ENCODE data around the gene LRP8. TPM values are rescaled to one million over a fixed set of nuclear protein-coding genes. Genes with fewer than 3 reads are reported as not detected.
A peak's percentile ranks its signal among the peaks of the same experiment; 100 is the strongest.

The LRP8 gene
- total and polyA plus RNA-seq, 2 experiments from 2014 or later, result 27.8 to 71.1 TPM

DNA sequence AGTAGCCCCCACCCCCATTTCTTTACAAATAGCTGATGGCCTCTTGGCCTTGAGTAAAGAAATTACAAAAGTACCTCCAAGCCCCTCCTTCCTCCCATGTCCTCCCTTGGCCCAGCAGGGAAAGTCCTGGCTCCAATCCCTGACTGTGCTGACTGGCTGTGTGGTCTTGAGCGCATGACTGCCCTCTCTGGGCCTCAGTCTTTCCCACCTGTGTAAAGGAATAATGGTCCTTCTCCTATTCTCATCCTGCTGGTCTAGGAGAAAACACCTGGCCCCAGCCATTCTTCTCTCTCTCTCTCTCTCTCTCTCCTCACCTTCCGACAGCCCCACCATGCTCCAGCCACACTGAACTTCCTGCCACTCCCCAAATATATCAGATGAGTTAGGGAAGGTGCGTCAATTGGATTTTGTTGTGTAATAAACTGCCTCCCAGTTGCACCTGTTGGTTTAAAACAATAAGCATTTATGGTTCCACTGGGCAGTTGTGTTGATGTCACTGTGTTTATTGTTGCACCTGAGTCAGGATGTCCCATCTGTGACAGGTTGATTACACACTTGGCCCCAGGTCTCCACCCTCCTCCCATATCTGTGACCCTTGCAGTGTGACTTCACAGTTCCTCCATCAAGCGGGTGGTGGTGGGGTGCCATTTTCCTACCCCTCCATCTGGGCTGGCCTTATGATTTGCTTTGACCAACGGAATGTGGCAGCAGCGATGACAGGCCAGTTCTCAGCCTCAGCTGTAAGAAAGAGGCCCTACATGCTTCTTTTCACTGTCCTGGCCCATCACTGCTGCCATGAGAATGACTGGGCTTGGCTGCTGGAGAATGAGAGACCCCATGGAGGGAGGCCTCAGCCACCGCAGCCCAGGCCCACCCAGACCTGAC lies 22.3 kb upstream of the LRP8 start:
- Histone ChIP-seq H2AFZ (no peak overlapping the region), H3K27ac (ENCODE audit: low read depth) (no peak overlapping the region), H4K20me1 (replicated peaks; ENCODE audit: insufficient read depth) (no peaks in the 10 kb centered on the region), H3K79me2 (replicated peaks; ENCODE audit: insufficient read depth) (no peaks in the 10 kb centered on the region), H3K4me1 (ENCODE audit: insufficient read depth) (peaks cover 9% of the 10 kb centered on the region; the same call in 1 of the 2 replicates), H3K9me2 (ENCODE audit: insufficient read depth) (no peaks in the 10 kb centered on the region), H3K4me3 (no peak overlapping the region), H3K27me3 (ENCODE audit: insufficient read depth) (no peaks in the 10 kb centered on the region), H3K36me3 (ENCODE audit: insufficient read depth) (no peaks in the 10 kb centered on the region), H3K4me2 (no peak overlapping the region), H3F3A (replicated peaks; ENCODE audit: low read depth) (0 out of 2 replicates have a peak, but pooled peaks cover 2% of the 10 kb centered on the region)
- TF ChIP-seq EZH2 (IDR thresholded peaks at IDR 0.05; ENCODE audit: low read depth, unreplicated experiment), result no peak
- TF ChIP-seq CREB1 (CRISPR knock-in tag; IDR thresholded peaks at IDR 0.05; ENCODE audit: low read depth), result no peak
- TF ChIP-seq, protein P1, sequence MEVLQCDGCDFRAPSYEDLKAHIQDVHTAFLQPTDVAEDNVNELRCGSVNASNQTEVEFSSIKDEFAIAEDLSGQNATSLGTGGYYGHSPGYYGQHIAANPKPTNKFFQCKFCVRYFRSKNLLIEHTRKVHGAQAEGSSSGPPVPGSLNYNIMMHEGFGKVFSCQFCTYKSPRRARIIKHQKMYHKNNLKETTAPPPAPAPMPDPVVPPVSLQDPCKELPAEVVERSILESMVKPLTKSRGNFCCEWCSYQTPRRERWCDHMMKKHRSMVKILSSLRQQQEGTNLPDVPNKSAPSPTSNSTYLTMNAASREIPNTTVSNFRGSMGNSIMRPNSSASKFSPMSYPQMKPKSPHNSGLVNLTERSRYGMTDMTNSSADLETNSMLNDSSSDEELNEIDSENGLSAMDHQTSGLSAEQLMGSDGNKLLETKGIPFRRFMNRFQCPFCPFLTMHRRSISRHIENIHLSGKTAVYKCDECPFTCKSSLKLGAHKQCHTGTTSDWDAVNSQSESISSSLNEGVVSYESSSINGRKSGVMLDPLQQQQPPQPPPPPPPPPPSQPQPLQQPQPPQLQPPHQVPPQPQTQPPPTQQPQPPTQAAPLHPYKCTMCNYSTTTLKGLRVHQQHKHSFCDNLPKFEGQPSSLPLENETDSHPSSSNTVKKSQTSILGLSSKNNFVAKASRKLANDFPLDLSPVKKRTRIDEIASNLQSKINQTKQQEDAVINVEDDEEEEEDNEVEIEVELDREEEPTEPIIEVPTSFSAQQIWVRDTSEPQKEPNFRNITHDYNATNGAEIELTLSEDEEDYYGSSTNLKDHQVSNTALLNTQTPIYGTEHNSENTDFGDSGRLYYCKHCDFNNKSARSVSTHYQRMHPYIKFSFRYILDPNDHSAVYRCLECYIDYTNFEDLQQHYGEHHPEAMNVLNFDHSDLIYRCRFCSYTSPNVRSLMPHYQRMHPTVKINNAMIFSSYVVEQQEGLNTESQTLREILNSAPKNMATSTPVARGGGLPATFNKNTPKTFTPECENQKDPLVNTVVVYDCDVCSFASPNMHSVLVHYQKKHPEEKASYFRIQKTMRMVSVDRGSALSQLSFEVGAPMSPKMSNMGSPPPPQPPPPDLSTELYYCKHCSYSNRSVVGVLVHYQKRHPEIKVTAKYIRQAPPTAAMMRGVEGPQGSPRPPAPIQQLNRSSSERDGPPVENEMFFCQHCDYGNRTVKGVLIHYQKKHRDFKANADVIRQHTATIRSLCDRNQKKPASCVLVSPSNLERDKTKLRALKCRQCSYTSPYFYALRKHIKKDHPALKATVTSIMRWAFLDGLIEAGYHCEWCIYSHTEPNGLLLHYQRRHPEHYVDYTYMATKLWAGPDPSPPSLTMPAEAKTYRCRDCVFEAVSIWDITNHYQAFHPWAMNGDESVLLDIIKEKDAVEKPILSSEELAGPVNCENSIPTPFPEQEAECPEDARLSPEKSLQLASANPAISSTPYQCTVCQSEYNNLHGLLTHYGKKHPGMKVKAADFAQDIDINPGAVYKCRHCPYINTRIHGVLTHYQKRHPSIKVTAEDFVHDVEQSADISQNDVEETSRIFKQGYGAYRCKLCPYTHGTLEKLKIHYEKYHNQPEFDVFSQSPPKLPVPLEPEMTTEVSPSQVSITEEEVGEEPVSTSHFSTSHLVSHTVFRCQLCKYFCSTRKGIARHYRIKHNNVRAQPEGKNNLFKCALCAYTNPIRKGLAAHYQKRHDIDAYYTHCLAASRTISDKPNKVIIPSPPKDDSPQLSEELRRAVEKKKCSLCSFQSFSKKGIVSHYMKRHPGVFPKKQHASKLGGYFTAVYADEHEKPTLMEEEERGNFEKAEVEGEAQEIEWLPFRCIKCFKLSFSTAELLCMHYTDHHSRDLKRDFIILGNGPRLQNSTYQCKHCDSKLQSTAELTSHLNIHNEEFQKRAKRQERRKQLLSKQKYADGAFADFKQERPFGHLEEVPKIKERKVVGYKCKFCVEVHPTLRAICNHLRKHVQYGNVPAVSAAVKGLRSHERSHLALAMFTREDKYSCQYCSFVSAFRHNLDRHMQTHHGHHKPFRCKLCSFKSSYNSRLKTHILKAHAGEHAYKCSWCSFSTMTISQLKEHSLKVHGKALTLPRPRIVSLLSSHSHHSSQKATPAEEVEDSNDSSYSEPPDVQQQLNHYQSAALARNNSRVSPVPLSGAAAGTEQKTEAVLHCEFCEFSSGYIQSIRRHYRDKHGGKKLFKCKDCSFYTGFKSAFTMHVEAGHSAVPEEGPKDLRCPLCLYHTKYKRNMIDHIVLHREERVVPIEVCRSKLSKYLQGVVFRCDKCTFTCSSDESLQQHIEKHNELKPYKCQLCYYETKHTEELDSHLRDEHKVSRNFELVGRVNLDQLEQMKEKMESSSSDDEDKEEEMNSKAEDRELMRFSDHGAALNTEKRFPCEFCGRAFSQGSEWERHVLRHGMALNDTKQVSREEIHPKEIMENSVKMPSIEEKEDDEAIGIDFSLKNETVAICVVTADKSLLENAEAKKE (CRISPR knock-in tag; IDR thresholded peaks at IDR 0.05), result no peak
- TF ChIP-seq POLR2AphosphoS5 (IDR thresholded peaks at IDR 0.05; ENCODE audit: low read depth), result no peak
- no peak for TF ChIP-seq ZNF114 (CRISPR knock-in tag; IDR thresholded peaks at IDR 0.05)
- no peak for TF ChIP-seq CTCF (conservative IDR thresholded peaks at IDR 0.05; ENCODE audit: low read depth in 2 of 2)
- no peak for TF ChIP-seq EZH2phosphoT487 (IDR thresholded peaks at IDR 0.05; ENCODE audit: unreplicated experiment)
- TF ChIP-seq, protein P2, sequence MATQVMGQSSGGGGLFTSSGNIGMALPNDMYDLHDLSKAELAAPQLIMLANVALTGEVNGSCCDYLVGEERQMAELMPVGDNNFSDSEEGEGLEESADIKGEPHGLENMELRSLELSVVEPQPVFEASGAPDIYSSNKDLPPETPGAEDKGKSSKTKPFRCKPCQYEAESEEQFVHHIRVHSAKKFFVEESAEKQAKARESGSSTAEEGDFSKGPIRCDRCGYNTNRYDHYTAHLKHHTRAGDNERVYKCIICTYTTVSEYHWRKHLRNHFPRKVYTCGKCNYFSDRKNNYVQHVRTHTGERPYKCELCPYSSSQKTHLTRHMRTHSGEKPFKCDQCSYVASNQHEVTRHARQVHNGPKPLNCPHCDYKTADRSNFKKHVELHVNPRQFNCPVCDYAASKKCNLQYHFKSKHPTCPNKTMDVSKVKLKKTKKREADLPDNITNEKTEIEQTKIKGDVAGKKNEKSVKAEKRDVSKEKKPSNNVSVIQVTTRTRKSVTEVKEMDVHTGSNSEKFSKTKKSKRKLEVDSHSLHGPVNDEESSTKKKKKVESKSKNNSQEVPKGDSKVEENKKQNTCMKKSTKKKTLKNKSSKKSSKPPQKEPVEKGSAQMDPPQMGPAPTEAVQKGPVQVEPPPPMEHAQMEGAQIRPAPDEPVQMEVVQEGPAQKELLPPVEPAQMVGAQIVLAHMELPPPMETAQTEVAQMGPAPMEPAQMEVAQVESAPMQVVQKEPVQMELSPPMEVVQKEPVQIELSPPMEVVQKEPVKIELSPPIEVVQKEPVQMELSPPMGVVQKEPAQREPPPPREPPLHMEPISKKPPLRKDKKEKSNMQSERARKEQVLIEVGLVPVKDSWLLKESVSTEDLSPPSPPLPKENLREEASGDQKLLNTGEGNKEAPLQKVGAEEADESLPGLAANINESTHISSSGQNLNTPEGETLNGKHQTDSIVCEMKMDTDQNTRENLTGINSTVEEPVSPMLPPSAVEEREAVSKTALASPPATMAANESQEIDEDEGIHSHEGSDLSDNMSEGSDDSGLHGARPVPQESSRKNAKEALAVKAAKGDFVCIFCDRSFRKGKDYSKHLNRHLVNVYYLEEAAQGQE (IDR thresholded peaks at IDR 0.05; ENCODE audit: unreplicated experiment), result no peak
- no peak for TF ChIP-seq JUNB (IDR thresholded peaks at IDR 0.05; ENCODE audit: unreplicated experiment)
- no peak for TF ChIP-seq STAT1 (IDR thresholded peaks at IDR 0.05; ENCODE audit: unreplicated experiment)
- TF ChIP-seq ZNF331 (CRISPR knock-in tag; IDR thresholded peaks at IDR 0.05; ENCODE audit: low read depth), result no peak
- TF ChIP-seq, protein P3, sequence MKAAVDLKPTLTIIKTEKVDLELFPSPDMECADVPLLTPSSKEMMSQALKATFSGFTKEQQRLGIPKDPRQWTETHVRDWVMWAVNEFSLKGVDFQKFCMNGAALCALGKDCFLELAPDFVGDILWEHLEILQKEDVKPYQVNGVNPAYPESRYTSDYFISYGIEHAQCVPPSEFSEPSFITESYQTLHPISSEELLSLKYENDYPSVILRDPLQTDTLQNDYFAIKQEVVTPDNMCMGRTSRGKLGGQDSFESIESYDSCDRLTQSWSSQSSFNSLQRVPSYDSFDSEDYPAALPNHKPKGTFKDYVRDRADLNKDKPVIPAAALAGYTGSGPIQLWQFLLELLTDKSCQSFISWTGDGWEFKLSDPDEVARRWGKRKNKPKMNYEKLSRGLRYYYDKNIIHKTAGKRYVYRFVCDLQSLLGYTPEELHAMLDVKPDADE (IDR thresholded peaks at IDR 0.05), result no peak
- TF ChIP-seq NANOG (IDR thresholded peaks at IDR 0.05; ENCODE audit: borderline replicate concordance), result no peak
- Mint-ChIP-seq H3K27me3 (ENCODE audit: insufficient read depth, low read depth, poor library complexity) (peaks cover 9% of the 10 kb centered on the region), H3K9me3 (no peaks in the 10 kb centered on the region), H3K4me3 (no peak overlapping the region), H3K27ac (no peak overlapping the region), H3K36me3 (ENCODE audit: low read depth) (no peaks in the 10 kb centered on the region), H3K4me1 (peaks cover 25% of the 10 kb centered on the region)
- no peak for DNase-seq (ENCODE audit: low spot score)
- ATAC-seq, result peak; percentile 14; the same call in 2 of the 3 replicates
